PC-3 (cell line): ENCODE data around the gene ZNF823. TPM values are rescaled to one million over a fixed set of nuclear protein-coding genes. Genes with fewer than 3 reads are reported as not detected.

Experiments
- ATAC-seq: fragments of 200-7000 bp; cut with Tn5 transposase; 2 replicates; pipeline ENCODE4 v1.9.1; 2020; ENCODE audit warnings: mild to moderate bottlenecking, moderate library complexity
- BruUV-seq: library from RNA; stranded (reverse); fragments of 400-500 nt; replicated peaks from 2 replicates; lab custom pipeline; 2021; lab: Mats Ljungman, UMichigan
- CTCF ChIA-PET: fragments of 300-600 bp; sonication (Branson Sonifier 250); formaldehyde crosslinking; loops from one replicate; lab custom pipeline; 2022; ENCODE audit warnings: antibody characterized with exemption; lab: Charles Lee
- POLR2A ChIA-PET: fragments of 300-600 bp; sonication (Branson Sonifier 250); formaldehyde crosslinking; loops from one replicate; lab custom pipeline; 2022; ENCODE audit warnings: antibody characterized with exemption; ENCODE audit not compliant: unreplicated experiment; lab: Charles Lee
- DNase-seq: peaks from one replicate; pipeline ENCODE4 v3.0.0-alpha.2; 2015
- H2AFZ ChIP-seq: fragments of 300-600 bp; sonication (generic); 2 replicates; pipeline ENCODE4 v1.6.0; 2016; ENCODE audit warnings: antibody characterized with exemption, low read length
- H3F3A ChIP-seq: fragments of 300-600 bp; sonication (generic); one replicate; pipeline ENCODE4 v1.6.0; 2017; ENCODE audit warnings: antibody characterized with exemption, low read length, control low read depth, mild to moderate bottlenecking; ENCODE audit not compliant: unreplicated experiment
- H3K27ac ChIP-seq: fragments of 300-600 bp; sonication (generic); 2 replicates; pipeline ENCODE4 v1.5.1; 2016; ENCODE audit warnings: mild to moderate bottlenecking, low read length
- H3K27me3 ChIP-seq: fragments of 300-600 bp; sonication (generic); 2 replicates; pipeline ENCODE4 v1.6.1; 2016; ENCODE audit warnings: low read length, mixed read lengths
- H3K36me3 ChIP-seq: fragments of 300-600 bp; sonication (generic); 2 replicates; pipeline ENCODE4 v1.6.1; 2016; ENCODE audit warnings: low read depth, mixed run types, low read length, mixed read lengths
- H3K4me1 ChIP-seq: fragments of 300-600 bp; sonication (generic); 2 replicates; pipeline ENCODE4 v1.5.1; 2016; ENCODE audit warnings: low read length; ENCODE audit not compliant: insufficient read depth
- H3K4me2 ChIP-seq: fragments of 300-600 bp; sonication (generic); 2 replicates; pipeline ENCODE4 v1.6.0; 2016; ENCODE audit warnings: low read length
- H3K4me3 ChIP-seq: fragments of 300-600 bp; sonication (generic); 2 replicates; pipeline ENCODE4 v1.5.1; 2016; ENCODE audit warnings: mild to moderate bottlenecking, low read length, mixed read lengths
- H3K79me2 ChIP-seq: fragments of 300-600 bp; sonication (generic); 2 replicates; pipeline ENCODE4 v1.6.1; 2017; ENCODE audit warnings: low read length, mixed read lengths
- H3K9ac ChIP-seq: fragments of 300-600 bp; sonication (generic); 2 replicates; pipeline ENCODE4 v1.6.0; 2016; ENCODE audit warnings: mild to moderate bottlenecking, low read length
- H3K9me2 ChIP-seq: fragments of 300-600 bp; sonication (generic); replicated peaks from 2 replicates; pipeline ENCODE4 v1.6.1; 2016; ENCODE audit warnings: mixed run types, low read length, mixed read lengths
- H3K9me3 ChIP-seq: fragments of 300-600 bp; sonication (generic); 2 replicates; pipeline ENCODE4 v1.6.1; 2016; ENCODE audit warnings: low read length, mixed read lengths
- H4K20me1 ChIP-seq: fragments of 300-600 bp; sonication (generic); 2 replicates; pipeline ENCODE4 v1.6.1; 2016; ENCODE audit warnings: low read length, mixed read lengths
- EZH2 ChIP-seq: fragments of 300-600 bp; sonication (generic); IDR thresholded peaks from one replicate; pipeline ENCODE4 v1.6.1; 2017; ENCODE audit warnings: antibody characterized with exemption, mild to moderate bottlenecking, low read length; ENCODE audit not compliant: unreplicated experiment
- EZH2phosphoT487 ChIP-seq: fragments of 300-600 bp; sonication (generic); IDR thresholded peaks from 2 replicates; pipeline ENCODE4 v1.6.1; 2018; ENCODE audit warnings: mild to moderate bottlenecking, antibody characterized with exemption, low read length, borderline replicate concordance
- intact Hi-C: fragments of 100-400 bp; cut with micrococcal nuclease; formaldehyde crosslinking; loops from 2 replicates; pipeline ENCODE4 v1.9.0; 2023
- total RNA-seq: library from RNA; depleted of rRNA; stranded (reverse); fragments of >200 nt; gene quantifications from 2 replicates; pipeline ENCODE4 v1.2.3, GENCODE V29; 2014
- TF ChIP-seq, protein P1 (sequence below): fragments of 300-600 bp; sonication (generic); conservative IDR thresholded peaks from 2 replicates; pipeline ENCODE4 v1.5.1; 2017; ENCODE audit warnings: antibody characterized with exemption, low read depth, mild to moderate bottlenecking, low read length

Gene ZNF823
- total RNA-seq, 1 experiment from 2014 or later = 5.1 TPM

DNA sequence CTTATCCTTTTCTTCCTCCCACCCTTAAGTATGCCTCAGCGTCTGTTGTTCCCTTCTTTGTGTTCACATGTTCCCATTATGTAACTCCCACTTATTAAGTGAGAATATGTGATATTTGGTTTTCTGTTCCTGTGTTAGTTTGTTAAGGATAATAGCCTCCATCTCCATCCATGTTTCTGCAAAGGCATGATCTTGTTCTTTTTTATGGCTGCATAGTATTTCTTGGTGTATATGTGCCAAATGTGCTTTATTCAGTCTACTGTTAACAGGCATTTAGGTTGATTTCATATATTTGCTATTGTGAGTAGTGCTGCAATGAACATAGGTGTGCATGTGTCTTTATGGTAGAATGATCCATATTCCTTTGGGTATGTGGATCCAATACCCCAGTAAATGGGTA, 24.9 kb upstream of the ZNF823 start:
- Histone ChIP-seq H3K9ac (no peak overlapping the region), H3K4me3 (no peak overlapping the region), H4K20me1 (no peaks in the 10 kb centered on the region), H3K4me1 (peaks cover 8% of the 10 kb centered on the region; the same call in 1 of the 2 replicates), H3K36me3 (no peaks in the 10 kb centered on the region; the same call in 1 of the 2 replicates), H2AFZ (no peak overlapping the region), H3K27ac (no peak overlapping the region), H3K4me2 (no peak overlapping the region), H3K9me2 (no peaks in the 10 kb centered on the region), H3F3A (no peaks in the 10 kb centered on the region), H3K27me3 (no peaks in the 10 kb centered on the region), H3K9me3 (peaks cover 22% of the 10 kb centered on the region), H3K79me2 (peaks cover 14% of the 10 kb centered on the region)
- ATAC-seq (no peak), DNase-seq (no peak)
- intact Hi-C loops = no loop called here
- POLR2A ChIA-PET = no interaction called here
- TF ChIP-seq EZH2phosphoT487 (no peak), EZH2 (no peak)
- TF ChIP-seq, protein P1, sequence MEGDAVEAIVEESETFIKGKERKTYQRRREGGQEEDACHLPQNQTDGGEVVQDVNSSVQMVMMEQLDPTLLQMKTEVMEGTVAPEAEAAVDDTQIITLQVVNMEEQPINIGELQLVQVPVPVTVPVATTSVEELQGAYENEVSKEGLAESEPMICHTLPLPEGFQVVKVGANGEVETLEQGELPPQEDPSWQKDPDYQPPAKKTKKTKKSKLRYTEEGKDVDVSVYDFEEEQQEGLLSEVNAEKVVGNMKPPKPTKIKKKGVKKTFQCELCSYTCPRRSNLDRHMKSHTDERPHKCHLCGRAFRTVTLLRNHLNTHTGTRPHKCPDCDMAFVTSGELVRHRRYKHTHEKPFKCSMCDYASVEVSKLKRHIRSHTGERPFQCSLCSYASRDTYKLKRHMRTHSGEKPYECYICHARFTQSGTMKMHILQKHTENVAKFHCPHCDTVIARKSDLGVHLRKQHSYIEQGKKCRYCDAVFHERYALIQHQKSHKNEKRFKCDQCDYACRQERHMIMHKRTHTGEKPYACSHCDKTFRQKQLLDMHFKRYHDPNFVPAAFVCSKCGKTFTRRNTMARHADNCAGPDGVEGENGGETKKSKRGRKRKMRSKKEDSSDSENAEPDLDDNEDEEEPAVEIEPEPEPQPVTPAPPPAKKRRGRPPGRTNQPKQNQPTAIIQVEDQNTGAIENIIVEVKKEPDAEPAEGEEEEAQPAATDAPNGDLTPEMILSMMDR = no peak
- BruUV-seq = no TSS peak
- CTCF ChIA-PET = no interaction called here

GRCh38 chr19:11763117-11763516, 24.4 kb upstream of the ZNF823 start:
- H4K20me1 ChIP-seq = no peaks in the 10 kb centered on the region
- H3K4me3 ChIP-seq = no peak overlapping the region
- H3K4me2 ChIP-seq = no peak overlapping the region
- peaks cover 7% of the 10 kb centered on the region; the same call in 1 of the 2 replicates for H3K4me1 ChIP-seq
- no peaks in the 10 kb centered on the region; the same call in 1 of the 2 replicates for H3K36me3 ChIP-seq
- no peak overlapping the region for H2AFZ ChIP-seq
- TF ChIP-seq, protein P1 = no peak
- TF ChIP-seq EZH2 = no peak
- TF ChIP-seq EZH2phosphoT487 = no peak
- CTCF ChIA-PET = no interaction called here
- intact Hi-C loops = no loop called here
- no peaks in the 10 kb centered on the region for H3F3A ChIP-seq
- no peak for ATAC-seq
- no peak for DNase-seq
- POLR2A ChIA-PET = no interaction called here
- no peak overlapping the region for H3K9ac ChIP-seq
- BruUV-seq = no TSS peak
- H3K9me3 ChIP-seq = peaks cover 22% of the 10 kb centered on the region
- H3K27ac ChIP-seq = no peak overlapping the region
- H3K9me2 ChIP-seq = no peaks in the 10 kb centered on the region
- peaks cover 9% of the 10 kb centered on the region for H3K79me2 ChIP-seq
- H3K27me3 ChIP-seq = no peaks in the 10 kb centered on the region

DNA sequence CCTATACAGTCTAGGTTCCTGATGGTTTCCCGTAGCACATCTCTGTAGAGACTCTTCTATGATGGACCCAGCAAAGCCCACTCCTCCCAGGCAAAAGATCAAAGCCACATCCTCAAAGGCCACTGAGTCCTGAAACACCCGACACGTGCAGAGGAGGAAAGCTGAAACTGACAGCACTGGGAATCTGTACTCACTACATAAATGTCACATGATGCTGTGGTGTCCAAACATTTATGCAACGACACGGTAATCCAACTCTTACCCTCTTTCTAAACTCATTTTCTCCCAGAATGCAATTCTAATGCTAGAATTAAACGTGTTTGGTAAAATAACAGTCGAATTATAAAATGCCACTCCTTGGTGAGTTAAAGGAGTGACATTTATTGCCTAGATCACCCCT, 21.1 kb upstream of the ZNF823 start:
- no peak overlapping the region for H2AFZ ChIP-seq
- H3K27ac ChIP-seq = no peak overlapping the region
- H3K27me3 ChIP-seq = no peaks in the 10 kb centered on the region
- no peaks in the 10 kb centered on the region for H4K20me1 ChIP-seq
- H3K4me3 ChIP-seq = no peak overlapping the region
- peaks cover 44% of the 10 kb centered on the region for H3K9me3 ChIP-seq
- ChIA-PET POLR2A (no interaction called here), CTCF (no interaction called here)
- no peak overlapping the region for H3K4me2 ChIP-seq
- no peaks in the 10 kb centered on the region for H3K4me1 ChIP-seq
- H3K9ac ChIP-seq = no peak overlapping the region
- TF ChIP-seq EZH2 = no peak
- TF ChIP-seq, protein P1 = no peak
- no peak for TF ChIP-seq EZH2phosphoT487
- DNase-seq (no peak), ATAC-seq (no peak)
- H3K79me2 ChIP-seq = no peaks in the 10 kb centered on the region
- H3K36me3 ChIP-seq = peaks cover 6% of the 10 kb centered on the region; the same call in 1 of the 2 replicates
- intact Hi-C loops = no loop called here
- no TSS peak for BruUV-seq
- H3K9me2 ChIP-seq = no peaks in the 10 kb centered on the region
- H3F3A ChIP-seq = no peaks in the 10 kb centered on the region
